IPS-NIHi7 (cell line): ENCODE measurements around the gene SPCS3.
"Not testable (repeated sequence)": the region's sequence is repeated elsewhere in the genome, so short reads cannot be mapped to it uniquely, and the experiment has no call there.

Experiments used
- DNase-seq: peaks from one replicate; pipeline ENCODE4 v3.0.0; 2012; ENCODE audit warnings: mixed read lengths; ENCODE audit errors: extremely low spot score

Gene SPCS3

DNA sequence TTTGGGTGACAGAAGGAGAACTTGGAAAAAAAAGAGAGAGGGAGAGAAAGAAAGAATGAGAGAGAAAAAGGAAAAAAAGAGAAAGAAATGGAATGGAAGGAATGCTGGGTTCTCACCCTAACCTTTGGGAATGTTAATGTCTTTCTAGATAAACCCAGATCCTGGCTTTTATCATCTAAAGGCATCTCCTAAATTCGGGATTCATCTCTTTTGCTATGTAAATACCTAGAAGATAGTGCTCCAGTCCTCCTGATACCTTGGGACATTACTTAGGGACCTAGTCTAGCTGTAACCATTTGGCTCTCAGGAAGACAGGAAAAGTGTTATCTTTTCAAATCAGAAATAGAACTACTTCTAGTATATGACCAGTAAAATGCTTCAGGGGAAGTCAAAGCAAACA, 15.8 kb upstream of the SPCS3 start:
- DNase-seq: no peak

- no peak for DNase-seq
Observed at GRCh38 chr4:176306837-176307665, 12.7 kb upstream of the SPCS3 start.

DNA sequence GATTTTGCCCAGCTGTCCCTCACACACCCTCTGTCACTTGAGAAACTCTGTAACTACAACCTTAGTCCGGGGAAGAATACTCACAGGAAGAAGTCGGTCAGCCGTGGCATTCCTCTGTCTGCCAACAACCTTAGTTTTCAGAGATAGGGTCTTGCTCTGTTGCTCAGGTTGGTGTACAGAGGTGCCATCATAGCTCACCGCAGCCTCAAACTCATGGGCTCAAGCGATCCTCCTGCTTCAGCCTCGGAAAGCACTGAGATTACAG, 12.2 kb upstream of the SPCS3 start:
- no peak for DNase-seq

DNA sequence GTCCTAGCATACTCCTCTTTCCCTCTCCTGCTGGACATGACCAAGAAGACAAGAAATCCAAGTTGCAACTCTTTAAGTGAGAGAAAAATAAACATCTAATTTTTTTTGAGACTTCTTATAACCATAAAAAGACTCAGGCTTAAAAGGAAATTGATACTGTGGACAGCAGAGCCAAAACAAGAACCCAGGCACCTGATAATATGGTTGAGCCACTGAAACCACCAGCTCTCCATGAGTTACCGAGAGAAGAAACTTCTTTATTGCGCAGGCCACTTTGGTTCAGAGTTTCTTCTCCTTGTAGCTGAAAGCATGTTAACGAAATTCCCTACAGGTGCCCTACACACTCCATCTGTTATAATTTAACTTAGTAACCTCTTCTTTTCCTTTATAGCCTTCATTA, 11.3 kb upstream of the SPCS3 start:
- no peak for DNase-seq

GRCh38 chr4:176309046-176309445, 10.7 kb upstream of the SPCS3 start:
- DNase-seq: no peak

DNA sequence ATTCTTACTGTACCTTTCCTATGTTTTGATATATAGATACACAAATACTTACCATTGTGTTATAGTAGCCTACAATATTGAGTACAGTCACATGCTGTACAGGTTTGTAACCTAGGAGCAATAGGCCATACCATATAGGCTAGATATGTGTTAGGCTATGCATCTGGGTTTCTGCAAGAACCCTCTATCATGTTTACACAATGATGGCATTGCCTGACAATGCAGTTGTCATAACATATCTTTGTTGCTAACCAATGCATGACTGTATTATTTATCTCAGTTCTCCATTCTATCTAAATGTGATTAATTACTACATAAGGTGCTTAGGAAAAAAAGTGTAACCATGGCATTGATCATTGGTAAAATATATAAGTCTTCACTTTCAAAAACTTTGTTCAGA, 10.0 kb upstream of the SPCS3 start:
- DNase-seq: no peak

DNA sequence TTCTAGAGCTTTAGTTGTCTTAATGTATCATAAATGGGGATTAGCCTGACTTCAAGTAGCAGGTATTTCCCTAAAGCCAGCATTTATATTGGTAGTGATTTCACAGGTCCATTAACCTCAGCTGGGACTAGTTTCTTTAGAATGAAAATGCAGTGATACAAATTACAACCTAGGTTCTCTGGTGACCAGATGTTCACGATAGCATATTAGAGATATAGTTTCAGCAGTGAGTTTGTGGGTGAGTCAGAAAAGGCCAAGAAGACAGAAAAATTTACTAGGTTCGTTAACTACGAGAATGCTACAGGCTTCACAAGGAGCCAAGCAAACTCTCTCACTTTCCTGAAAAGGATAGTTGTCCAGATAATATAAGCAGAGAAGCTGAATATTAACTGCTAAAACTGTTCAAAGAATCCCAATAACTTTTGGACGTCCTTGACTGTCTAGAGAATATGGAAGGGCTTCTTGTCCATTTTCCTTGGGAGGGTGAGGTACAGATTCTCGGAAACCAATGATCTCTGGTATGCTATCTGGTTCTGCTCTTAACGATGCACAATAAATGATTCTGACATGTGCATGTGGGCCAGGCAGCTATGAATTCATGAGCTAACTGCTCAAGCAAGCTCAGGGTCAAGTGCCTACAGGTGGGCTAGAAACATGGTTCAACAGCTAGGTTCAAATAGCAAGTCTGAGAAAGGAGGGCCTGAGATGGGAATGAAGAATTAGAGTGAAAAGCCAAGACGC, 6.0 kb upstream of the SPCS3 start:
- DNase-seq: no peak

- DNase-seq: no peak
Observed at GRCh38 chr4:176319151-176319703, 539 bp upstream of the SPCS3 start.

DNA sequence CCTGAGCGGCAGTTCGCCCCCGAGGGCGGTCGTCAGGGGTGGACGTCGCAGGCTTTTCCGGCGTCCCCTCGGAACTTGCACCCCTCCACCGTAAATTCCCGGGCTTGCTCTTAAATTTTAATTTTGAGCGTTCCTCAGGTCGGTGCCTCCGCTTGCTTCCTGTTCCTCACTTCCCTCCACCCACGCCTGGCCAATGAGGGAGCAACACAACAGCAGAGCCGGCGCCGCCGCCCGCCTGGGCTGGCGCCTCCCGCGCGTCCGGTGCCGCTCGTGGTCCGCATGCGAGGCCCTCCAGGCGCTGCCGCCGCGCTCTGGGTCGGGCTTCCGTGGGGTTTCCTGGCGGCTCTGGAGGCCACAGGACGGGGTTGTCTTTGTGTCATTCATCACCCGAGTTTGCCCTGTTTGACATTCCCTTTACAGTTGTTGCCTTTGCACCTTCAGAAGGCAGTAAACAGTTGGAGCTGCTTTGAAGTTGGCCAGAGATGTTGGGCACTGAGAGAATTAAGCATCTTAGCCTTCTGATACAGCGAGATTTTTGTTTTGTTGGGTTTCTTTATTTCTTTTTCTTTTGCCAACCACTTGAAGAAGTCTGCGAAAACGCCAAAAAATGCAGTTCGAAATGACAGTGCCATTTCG, 692 bp downstream of the SPCS3 start:
- peak; percentile 65 for DNase-seq

- no peak for DNase-seq
Observed at GRCh38 chr4:176320976-176321361, 1.2 kb downstream of the SPCS3 start.

DNA sequence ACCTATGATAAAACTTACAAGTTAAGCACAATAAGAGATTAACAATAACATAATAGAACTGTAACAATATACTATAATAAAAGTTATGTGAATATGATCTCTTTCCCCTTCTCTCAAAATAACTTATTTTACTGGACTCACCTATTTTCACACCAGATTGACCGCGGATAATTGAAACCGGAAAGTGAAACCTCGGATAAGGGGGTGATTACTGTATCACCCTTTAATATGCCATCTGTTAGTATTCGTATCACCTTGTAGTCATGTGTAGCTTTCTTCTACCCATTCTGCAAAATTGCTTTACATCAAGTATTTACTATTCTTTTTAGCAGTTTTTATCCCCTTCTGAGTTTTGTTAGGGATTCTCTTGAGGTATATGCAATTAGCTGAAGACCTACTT, 1.8 kb downstream of the SPCS3 start:
- DNase-seq: no peak

GRCh38 chr4:176323511-176324160, 3.9 kb downstream of the SPCS3 start:
- DNase-seq: no peak

- DNase-seq: not testable (repeated sequence)
Observed at GRCh38 chr4:176324876-176325275, 5.1 kb downstream of the SPCS3 start.

- DNase-seq: no peak
Observed at GRCh38 chr4:176333076-176333475, 13.3 kb downstream of the SPCS3 start.

- no peak for DNase-seq
Observed at GRCh38 chr4:176334066-176334465, 14.3 kb downstream of the SPCS3 start.

GRCh38 chr4:176335421-176335820, 15.7 kb downstream of the SPCS3 start:
- no peak for DNase-seq

DNA sequence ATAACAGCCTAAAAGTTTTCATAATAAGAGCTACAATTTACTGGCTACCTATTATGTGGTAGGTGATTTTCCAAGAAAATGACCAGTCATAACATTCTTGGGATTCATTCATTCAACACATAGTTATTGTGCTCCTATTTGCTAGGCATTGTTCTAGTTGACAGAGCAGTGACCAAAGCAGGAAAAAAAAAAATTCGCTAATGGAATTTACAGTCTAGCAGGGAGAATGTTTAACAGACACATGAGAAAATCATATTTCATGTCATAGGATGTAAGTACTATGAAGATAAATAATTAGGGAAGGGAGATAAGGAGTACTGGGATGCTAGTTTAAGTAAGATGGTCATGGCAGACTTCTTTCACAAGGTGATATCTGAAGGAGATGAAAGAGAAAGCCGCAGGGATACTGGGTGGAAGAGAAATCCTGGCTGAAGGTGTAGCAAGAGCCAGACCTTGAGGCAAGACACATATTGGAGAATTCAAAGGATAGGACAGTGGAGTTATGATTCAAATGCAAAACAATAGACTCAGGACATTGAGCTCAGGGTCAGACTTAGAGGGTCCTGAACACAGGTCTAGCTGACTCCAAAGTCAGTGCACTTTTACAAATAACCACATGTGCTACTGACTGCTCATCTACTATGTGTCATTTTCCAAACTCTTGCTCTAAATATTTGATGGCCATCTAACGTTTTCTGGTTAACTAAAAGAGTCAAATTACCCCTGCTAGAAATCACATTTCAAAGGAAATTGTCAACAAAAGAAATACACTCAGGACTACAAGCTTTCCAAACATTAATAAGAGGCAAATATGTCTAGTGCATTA, 20.4 kb downstream of the SPCS3 start:
- DNase-seq: no peak

GRCh38 chr4:176340871-176341685, 21.3 kb downstream of the SPCS3 start:
- peak; percentile 45 for DNase-seq

- DNase-seq: no peak
Observed at GRCh38 chr4:176342384-176342783, 22.6 kb downstream of the SPCS3 start.

- DNase-seq: no peak
Observed at GRCh38 chr4:176343286-176343685, 23.5 kb downstream of the SPCS3 start.
